ENCODE results near the gene OR7G1. TPM values are rescaled to one million over a fixed set of nuclear protein-coding genes. Genes with fewer than 3 reads are reported as not detected.

Gene OR7G1
- total RNA-seq, 1 experiment from 2014 or later, result not detected

- CTCF ChIA-PET, result no interaction called here
- ATAC-seq (no peak), DNase-seq (ENCODE audit: low spot score) (no peak)
- Mint-ChIP-seq H3K27ac (no peak overlapping the region), H3K4me3 (no peak overlapping the region), H3K36me3 (peaks cover 87% of the 10 kb centered on the region), H3K4me1 (no peaks in the 10 kb centered on the region), H3K27me3 (ENCODE audit: low read depth) (no peaks in the 10 kb centered on the region), H3K9me3 (no peaks in the 10 kb centered on the region; the same call in 1 of the 2 replicates)
- TF ChIP-seq ZNF232 (CRISPR knock-in tag; IDR thresholded peaks at IDR 0.05), result no peak
- TF ChIP-seq ZNF425 (CRISPR knock-in tag; conservative IDR thresholded peaks at IDR 0.05), result no peak
- no peak for TF ChIP-seq NR2C2 (CRISPR knock-in tag; IDR thresholded peaks at IDR 0.05)
- no peak for TF ChIP-seq ATF2 (CRISPR knock-in tag; IDR thresholded peaks at IDR 0.05; ENCODE audit: borderline replicate concordance, low read depth)
- no peak for TF ChIP-seq TCF7 (CRISPR knock-in tag; IDR thresholded peaks at IDR 0.05; ENCODE audit: low read depth)
- TF ChIP-seq RORB (CRISPR knock-in tag; IDR thresholded peaks at IDR 0.05), result no peak
- TF ChIP-seq EMX1 (CRISPR knock-in tag; IDR thresholded peaks at IDR 0.05), result no peak
- no peak for TF ChIP-seq MXD4 (CRISPR knock-in tag; IDR thresholded peaks at IDR 0.05; ENCODE audit: borderline replicate concordance)
- TF ChIP-seq CTCF (IDR thresholded peaks at IDR 0.05), result no peak
- TF ChIP-seq ZNF263 (CRISPR knock-in tag; IDR thresholded peaks at IDR 0.05; ENCODE audit: low read depth), result no peak
- no peak for TF ChIP-seq ZMAT4 (CRISPR knock-in tag; IDR thresholded peaks at IDR 0.05)
- no peak for TF ChIP-seq ZNF532 (CRISPR knock-in tag; IDR thresholded peaks at IDR 0.05; ENCODE audit: borderline replicate concordance)
- TF ChIP-seq SOX15 (CRISPR knock-in tag; IDR thresholded peaks at IDR 0.05), result no peak
- POLR2A ChIA-PET, result no interaction called here
Observed at GRCh38 chr19:9161427-9161826, 45.9 kb upstream of the OR7G1 start.

- H3K4me1 Mint-ChIP-seq, result no peaks in the 10 kb centered on the region
- no peak overlapping the region for H3K27ac Mint-ChIP-seq
- DNase-seq (ENCODE audit: low spot score) (no peak), ATAC-seq (no peak)
- ChIA-PET CTCF (no interaction called here), POLR2A (no interaction called here)
- H3K27me3 Mint-ChIP-seq (ENCODE audit: low read depth), result no peaks in the 10 kb centered on the region
- no peak overlapping the region for H3K4me3 Mint-ChIP-seq
- no peaks in the 10 kb centered on the region; the same call in 1 of the 2 replicates for H3K9me3 Mint-ChIP-seq
- H3K36me3 Mint-ChIP-seq, result peaks cover 94% of the 10 kb centered on the region
- TF ChIP-seq ATF2 (CRISPR knock-in tag; IDR thresholded peaks at IDR 0.05; ENCODE audit: borderline replicate concordance, low read depth), result no peak
- TF ChIP-seq ZNF532 (CRISPR knock-in tag; IDR thresholded peaks at IDR 0.05; ENCODE audit: borderline replicate concordance), result no peak
- TF ChIP-seq MAX (CRISPR knock-in tag; IDR thresholded peaks at IDR 0.05), result no peak
- TF ChIP-seq ZNF425 (CRISPR knock-in tag; conservative IDR thresholded peaks at IDR 0.05), result no peak
- TF ChIP-seq CREB1 (CRISPR knock-in tag; IDR thresholded peaks at IDR 0.05), result no peak
Observed at GRCh38 chr19:9159891-9160290, 44.3 kb upstream of the OR7G1 start.
